ENCODE measurements around the gene UBE2A. TPM values are rescaled to one million over a fixed set of nuclear protein-coding genes. Genes with fewer than 3 reads are reported as not detected.
A peak's percentile ranks its signal among the peaks of the same experiment; 100 is the strongest.

UBE2A gene
- total RNA-seq, 6 donors from 2014 or later: 15.0 to 48.6 (median 40.8) TPM

GRCh38 chrX:119606280-119607017, 32.1 kb downstream of the UBE2A start, which contains the start of gene NKRF:
Gene NKRF, minus strand, starts transcription at chrX:119606424.
- ATAC-seq (ENCODE audit: low FRiP score in 2 of 2) (peak; percentile 91 to 97), DNase-seq (peak; percentile 91 to 94)
- peak within 1 kb of the TSS; percentile 85 to 94 (median 90) for H3K27ac ChIP-seq
- H3K9me3 ChIP-seq: no peaks in the 10 kb centered on the region
- H3K27me3 ChIP-seq: no peaks in the 10 kb centered on the region
- H3K36me3 ChIP-seq: no peaks in the 10 kb centered on the region
- peak within 1 kb of the TSS; percentile 49 to 81 (median 70) for H3K4me3 ChIP-seq
- H3K4me1 ChIP-seq: peaks cover 0 to 6% (median 2%) of the 10 kb centered on the region in 4 donors
- 8 to 35% methylated on average over 16 to 46 of the region's 46 CpGs for WGBS, 2 donors
- no peak for TF ChIP-seq EP300 (IDR thresholded peaks at IDR 0.05)
- no peak for TF ChIP-seq CTCF (IDR thresholded peaks at IDR 0.05)
- TF ChIP-seq POLR2AphosphoS5 (IDR thresholded peaks at IDR 0.05): peak; percentile 83 to 85
- peak in 3 of 4 donors; percentile 57 to 84 (median 72) for TF ChIP-seq POLR2A (IDR thresholded peaks at IDR 0.05)

GRCh38 chrX:119607018-119607389, 32.6 kb downstream of the UBE2A start:
- no peak for TF ChIP-seq POLR2AphosphoS5 (IDR thresholded peaks at IDR 0.05)
- TF ChIP-seq EP300 (IDR thresholded peaks at IDR 0.05): no peak
- no peak for TF ChIP-seq CTCF (IDR thresholded peaks at IDR 0.05)
- TF ChIP-seq POLR2A (IDR thresholded peaks at IDR 0.05): no peak
- H3K27ac ChIP-seq: peak overlapping the region; percentile 85 to 94 (median 90)
- no peaks in the 10 kb centered on the region for H3K9me3 ChIP-seq
- DNase-seq (no peak), ATAC-seq (ENCODE audit: low FRiP score in 2 of 2) (no peak)
- no peaks in the 10 kb centered on the region for H3K27me3 ChIP-seq
- no peaks in the 10 kb centered on the region for H3K36me3 ChIP-seq
- WGBS, 2 donors: 51 to 65% methylated on average over 3 to 7 of the region's 7 CpGs
- peak overlapping the region in 3 of 4 donors; percentile 68 to 81 (median 71) for H3K4me3 ChIP-seq
- H3K4me1 ChIP-seq: peaks cover 0 to 6% (median 2%) of the 10 kb centered on the region in 4 donors

GRCh38 chrX:119614776-119615175, 40.4 kb downstream of the UBE2A start:
- no peak overlapping the region for H3K27ac ChIP-seq
- ATAC-seq (ENCODE audit: low FRiP score in 2 of 2) (no peak), DNase-seq (no peak)
- no peak for TF ChIP-seq POLR2AphosphoS5 (IDR thresholded peaks at IDR 0.05)
- no peak for TF ChIP-seq EP300 (IDR thresholded peaks at IDR 0.05)
- no peak for TF ChIP-seq CTCF (IDR thresholded peaks at IDR 0.05)
- no peak for TF ChIP-seq POLR2A (IDR thresholded peaks at IDR 0.05)
- H3K4me1 ChIP-seq: no peaks in the 10 kb centered on the region
- H3K4me3 ChIP-seq: no peak overlapping the region
- no peaks in the 10 kb centered on the region for H3K27me3 ChIP-seq
- H3K9me3 ChIP-seq: no peaks in the 10 kb centered on the region
- WGBS, 2 donors: 77 to 85% methylated on average over 11 to 13 of the region's 13 CpGs
- H3K36me3 ChIP-seq: no peaks in the 10 kb centered on the region

- ATAC-seq (ENCODE audit: low FRiP score in 2 of 2) (no peak), DNase-seq (peak in 1 of 2 donors; percentile 25)
- H3K27me3 ChIP-seq: no peaks in the 10 kb centered on the region
- H3K4me1 ChIP-seq: no peaks in the 10 kb centered on the region
- TF ChIP-seq POLR2A (IDR thresholded peaks at IDR 0.05): no peak
- no peak for TF ChIP-seq POLR2AphosphoS5 (IDR thresholded peaks at IDR 0.05)
- no peak for TF ChIP-seq EP300 (IDR thresholded peaks at IDR 0.05)
- TF ChIP-seq CTCF (IDR thresholded peaks at IDR 0.05): no peak
- H3K9me3 ChIP-seq: no peaks in the 10 kb centered on the region
- H3K36me3 ChIP-seq: no peaks in the 10 kb centered on the region
- no peak overlapping the region for H3K4me3 ChIP-seq
- peak overlapping the region in 1 of 4 donors; percentile 1 for H3K27ac ChIP-seq
- 56 to 71% methylated on average over 15 of the region's 15 CpGs for WGBS, 2 donors
Measured at GRCh38 chrX:119617517-119618164, 43.3 kb downstream of the UBE2A start.
